Stimulated activated CD8-positive, alpha-beta memory T cell treated with anti-CD3 and anti-CD28 coated beads, Interleukin-7, amount 100 ng/mL, for 48 hours (primary cell): ENCODE data around the gene CROCC.
"Not testable (repeated sequence)": the region's sequence is repeated elsewhere in the genome, so short reads cannot be mapped to it uniquely, and the experiment has no call there.

Experiments
- DNase-seq, 2 donors: peaks; one replicate each; pipeline ENCODE4 v3.0.0-alpha.2; 2020; ENCODE audit warnings: low read depth in 1 of 2; ENCODE audit errors: extremely low read depth in 1 of 2

CROCC gene

DNA sequence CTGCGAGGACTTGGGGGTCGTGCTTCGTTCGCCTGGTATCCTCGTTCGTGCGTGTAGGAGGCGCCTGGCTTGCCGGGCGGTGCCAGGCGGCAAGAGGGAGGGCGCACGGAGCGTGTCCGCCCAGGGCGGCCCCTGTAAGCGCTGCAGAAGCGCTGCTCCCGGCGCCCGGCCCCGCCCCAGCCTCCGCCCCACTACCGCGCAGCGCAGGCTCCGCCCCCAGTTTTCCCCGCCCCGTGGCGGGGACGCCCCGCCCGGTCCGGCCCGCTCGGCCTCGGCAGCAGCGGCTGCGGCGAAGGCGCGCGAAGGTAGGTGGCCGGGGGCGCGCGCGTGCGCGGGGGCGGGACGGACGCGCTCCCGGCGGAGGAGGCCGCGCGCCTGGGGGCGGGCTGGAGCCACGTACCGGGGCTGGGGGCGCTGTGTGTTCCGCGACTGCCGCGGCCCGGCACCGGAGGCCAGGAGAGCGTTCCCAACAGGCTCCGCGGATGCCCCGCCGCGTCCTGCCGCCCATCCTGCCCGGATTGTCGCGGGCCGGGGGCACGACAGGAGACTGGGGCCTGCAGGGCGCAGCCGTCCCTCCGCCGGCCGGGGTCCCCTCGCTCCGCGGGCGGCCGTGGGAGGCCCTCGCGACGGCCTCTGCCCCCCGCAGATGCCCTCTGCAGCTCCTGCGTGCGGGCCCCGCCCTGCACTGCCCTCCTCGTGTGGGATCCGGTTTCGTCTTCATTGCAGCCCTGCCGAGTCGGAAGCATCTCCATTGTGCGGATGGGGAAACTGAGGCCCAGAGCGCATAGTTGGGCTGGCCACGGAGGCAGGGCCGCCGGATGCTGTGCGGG, 7.7 kb upstream of the CROCC start:
- peak; percentile 86 to 95 for DNase-seq

DNA sequence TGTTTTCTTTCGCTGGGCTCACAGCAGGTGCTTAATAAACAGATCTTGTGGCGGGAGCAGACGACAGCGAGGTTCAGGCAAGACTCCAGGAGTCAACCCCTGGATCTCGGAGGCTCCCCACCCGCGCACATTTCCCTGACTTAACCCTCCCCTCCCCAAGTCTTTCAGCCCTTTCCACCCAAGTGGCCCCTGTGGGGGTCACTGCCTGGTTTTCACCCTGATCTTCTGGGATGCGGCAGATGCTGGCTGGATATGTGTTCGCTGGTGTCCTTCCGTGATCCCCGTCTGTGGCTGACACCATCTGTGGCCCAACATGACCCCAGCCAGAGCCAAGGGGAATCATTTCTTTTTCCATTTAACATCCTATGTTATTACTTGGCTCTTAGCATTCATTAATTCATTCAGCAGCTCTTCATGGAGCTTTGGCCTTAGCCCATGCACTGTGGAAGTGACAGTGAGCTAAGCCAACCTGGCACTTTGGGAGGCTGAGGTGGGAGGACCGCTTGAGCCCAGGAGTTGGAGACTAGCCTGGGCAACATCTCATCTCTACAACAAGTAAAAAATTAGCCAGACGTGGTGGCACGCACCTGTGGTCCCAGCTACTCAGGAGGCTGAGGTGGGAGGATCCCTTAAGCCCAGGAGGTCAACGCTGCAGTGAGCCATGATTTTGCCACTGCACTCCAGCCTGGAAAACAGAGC, 6.7 kb upstream of the CROCC start:
- not testable (repeated sequence) for DNase-seq

DNA sequence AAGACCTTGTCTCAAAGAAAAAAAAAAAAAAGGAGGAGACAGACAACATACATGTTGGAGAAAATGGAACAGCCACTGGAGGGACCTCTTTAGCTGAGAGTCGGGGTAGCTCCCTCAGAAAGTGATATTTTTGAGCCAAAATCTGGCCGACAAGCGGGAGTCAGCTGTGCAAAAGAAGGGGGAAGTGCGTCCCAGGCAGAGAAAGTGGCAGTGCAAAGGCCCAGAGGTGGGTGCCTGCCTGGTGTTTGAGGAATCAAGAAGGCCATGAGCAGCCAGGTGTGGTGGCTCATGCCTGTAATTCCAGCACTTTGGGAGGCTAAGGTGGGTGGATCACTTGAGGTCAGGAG, 6.1 kb upstream of the CROCC start:
- DNase-seq = no peak

DNA sequence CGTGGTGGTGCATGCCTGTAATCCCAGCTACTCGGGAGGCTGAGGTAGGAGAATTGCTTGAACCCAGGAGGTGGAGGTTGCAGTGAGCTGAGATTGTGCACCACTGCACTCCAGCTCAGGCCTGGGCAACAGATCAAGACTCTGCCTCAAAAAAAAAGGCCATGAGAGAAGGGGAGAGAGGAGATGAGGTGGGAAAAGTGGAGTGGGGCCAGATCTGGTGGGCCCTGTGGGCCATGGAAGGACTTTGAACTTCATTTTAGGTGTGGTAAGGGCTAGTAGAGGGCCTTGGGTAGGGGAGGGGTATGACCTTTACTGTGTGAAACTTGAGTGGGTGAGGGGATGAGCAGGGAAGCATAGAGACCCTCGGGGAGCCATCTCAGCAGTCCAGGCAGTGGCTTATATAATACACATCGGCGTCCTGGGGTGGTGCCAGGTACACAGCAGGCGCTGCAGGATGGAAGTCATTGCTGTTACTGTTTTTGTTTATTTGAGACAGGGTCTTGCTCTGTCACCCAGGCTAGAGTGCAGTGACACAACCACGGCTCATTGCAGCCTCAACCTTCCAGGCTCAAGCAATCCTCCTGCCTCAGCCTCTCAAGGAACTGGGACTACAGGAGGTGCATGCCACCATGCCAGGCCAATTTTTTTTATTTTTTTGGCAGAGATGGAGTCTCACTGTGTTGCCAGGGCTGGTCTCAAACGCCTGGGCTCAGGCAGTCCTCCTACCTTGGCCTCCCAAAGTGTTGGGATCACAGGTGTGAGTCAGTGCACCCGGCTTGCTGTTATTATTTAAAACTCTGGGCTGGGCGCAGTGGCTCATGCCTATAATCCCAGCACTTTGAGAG, 5.5 kb upstream of the CROCC start:
- DNase-seq = not testable (repeated sequence)

DNA sequence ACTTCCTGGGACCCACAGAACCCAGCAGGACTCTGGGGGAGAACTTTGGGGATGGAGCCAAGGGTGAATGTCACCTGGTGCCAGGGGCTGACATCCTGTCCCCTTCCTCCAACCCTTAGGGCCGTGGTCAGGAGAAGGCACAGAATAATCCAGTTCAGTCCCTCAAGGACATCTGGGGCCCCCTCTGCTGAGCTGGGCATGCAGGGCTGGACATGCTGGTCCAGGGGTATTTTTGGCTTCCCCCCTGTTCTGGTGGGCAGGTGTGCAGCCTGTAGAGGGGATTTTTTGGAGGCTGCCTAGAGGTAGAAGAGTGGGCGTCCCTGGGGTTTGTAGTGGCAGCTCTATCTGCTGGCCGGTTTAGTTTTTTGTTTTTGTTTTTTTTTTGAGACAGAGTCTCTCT, 3.4 kb upstream of the CROCC start:
- DNase-seq = no peak

DNA sequence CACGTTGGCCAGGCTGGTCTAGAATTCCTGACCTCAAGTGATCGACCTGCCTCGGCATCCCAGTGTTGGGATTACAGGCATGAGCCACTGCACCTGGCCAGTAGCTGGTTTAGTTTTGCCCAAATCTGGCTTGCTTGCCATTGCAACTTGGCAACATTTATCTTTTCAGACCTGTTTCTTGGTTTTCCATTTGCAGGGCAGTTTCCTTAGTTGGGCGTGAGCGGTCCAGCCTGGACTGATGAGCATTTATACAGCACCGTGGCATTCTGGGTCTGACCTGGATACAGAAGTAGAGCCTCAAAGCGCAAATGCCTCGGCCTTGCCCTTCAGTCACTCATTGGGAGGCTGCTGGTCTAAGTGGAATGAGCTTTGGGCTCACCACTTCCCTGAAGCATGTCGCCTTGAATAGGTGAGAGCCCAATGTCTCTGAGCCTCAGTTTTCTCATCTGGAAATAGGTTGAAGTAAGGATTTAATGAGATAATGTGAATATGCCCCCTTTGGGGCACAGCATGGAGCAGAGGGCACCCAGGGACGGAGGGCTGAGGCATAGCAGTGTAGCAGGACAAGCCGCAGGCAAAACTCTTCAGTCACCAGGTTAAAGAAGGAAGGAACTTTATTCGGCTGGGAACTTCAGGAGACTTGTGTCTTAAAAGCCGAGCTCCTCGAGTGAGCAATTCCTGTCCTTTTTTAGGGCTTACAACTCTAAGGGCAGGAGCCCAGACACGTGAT, 2.6 kb upstream of the CROCC start:
- not testable (repeated sequence) for DNase-seq

DNA sequence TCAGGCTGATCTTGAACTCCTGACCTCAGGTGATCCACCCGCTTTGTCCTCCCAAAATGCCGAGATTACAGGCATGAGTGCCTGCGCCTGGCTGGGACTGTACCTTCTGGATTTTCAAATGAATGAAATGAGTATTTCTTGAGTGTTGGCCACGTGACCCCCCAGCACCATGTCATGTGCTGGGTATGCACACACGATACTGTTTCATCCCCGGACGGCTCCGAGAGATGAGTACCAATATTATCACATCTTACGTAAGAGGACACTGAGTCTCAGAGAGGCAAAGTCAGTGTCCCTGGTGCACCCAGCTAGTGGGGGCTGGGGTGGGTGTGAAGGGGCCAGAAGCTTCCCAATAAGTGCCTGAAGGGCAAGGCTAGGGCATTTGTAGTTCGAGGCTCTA, 780 bp upstream of the CROCC start:
- no peak for DNase-seq

DNA sequence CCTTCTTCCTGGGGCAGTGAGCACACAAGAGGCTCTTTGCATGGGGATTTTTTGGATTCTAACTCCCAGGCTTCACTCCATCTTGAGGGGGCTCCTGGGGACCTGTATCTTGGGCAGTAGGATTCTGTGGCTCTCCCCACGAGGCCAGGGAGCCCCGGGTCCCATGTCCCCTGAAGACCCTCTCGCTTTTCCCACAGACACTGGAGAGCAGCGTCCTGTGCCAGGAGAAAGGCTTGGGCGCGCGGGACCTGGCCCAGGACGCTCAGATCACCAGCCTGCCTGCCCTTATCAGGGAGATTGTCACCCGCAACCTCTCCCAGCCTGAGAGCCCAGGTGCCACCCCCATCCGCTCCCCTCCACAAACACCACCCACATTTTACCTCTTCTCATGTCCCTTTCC, 735 bp downstream of the CROCC start:
- DNase-seq = no peak

DNA sequence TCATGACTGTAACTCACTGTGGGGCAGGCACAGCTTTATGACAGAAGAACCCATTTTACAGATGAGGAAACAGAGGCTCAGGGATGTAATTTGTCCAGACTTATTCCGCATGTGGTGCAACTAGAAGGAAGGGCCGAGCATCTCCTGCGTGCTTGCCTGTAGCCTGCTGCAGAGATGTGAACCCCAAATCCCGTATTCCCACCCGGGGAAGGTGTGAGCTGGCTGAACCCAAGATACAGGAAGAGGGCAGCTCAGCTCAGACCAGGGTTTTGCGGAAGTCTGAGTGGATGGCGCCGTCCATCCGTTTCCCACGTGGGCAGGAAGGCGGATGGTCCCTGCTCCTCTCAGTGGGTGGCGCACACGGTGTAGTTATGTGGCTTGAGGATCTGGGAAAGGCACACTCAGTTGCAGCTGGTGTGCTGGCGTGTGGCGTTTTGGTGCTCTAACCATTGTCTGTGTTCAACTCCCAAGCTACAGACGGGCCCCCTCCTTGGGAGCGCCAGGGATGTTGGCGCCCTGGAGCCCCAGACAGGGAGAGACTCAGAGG, 1.2 kb downstream of the CROCC start:
- no peak for DNase-seq

DNA sequence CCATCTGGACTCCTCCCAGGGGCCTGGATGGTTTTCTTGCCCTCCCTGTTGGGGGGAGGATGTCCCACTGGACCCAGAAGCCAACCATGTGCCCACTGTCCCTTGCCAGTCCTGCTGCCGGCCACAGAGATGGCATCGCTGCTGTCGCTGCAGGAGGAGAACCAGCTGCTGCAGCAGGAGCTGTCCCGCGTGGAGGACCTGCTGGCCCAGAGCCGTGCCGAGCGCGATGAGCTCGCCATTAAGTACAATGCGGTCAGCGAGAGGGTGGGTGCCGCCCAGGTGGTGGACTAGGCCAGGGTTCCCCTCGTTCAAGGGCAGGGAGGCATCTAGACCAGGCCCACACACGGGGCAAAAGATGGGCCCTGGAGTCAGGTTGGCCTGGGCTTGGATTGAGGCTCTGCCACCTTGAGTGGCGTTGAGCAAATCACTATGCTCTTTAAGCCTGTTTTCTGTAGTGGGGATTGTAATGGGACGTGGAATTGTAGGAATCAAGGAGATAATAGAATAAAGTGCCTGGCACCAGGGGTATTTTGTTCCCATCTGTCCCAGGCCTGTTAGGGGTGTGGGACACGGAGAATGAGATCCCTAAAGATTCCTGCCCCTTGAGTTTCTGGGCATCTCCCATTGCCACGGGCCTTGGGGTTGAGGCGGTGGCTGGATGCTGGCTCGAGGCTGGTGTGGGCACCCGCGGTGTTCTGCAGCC, 2.6 kb downstream of the CROCC start:
- DNase-seq = no peak

DNA sequence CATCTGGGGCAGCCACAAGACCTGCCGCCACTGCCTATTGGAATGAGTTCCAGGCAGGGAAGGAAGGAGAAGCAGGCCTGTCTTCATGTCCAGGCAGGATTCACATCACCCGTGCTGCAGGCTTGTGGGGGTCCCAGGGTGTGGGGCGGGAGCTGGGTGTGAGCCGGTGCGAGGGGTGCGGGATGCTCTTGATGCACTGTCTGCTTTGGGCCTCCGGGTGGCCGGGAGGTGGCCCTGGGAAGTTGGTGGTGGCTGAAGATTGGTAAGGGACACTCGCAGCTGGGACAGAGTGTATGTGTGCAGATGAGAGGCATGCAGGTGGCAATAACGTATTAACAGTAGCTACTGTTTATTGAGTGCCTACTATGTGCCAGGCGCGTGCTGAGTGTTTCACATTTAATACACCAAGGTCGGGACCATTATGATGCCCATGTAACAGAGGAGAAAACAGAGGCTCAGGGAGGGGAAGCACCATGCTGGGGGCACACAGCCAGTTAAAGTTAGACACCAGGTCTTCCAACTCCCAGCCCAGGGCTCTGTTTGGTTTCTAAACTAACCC, 3.3 kb downstream of the CROCC start:
- DNase-seq = no peak

DNA sequence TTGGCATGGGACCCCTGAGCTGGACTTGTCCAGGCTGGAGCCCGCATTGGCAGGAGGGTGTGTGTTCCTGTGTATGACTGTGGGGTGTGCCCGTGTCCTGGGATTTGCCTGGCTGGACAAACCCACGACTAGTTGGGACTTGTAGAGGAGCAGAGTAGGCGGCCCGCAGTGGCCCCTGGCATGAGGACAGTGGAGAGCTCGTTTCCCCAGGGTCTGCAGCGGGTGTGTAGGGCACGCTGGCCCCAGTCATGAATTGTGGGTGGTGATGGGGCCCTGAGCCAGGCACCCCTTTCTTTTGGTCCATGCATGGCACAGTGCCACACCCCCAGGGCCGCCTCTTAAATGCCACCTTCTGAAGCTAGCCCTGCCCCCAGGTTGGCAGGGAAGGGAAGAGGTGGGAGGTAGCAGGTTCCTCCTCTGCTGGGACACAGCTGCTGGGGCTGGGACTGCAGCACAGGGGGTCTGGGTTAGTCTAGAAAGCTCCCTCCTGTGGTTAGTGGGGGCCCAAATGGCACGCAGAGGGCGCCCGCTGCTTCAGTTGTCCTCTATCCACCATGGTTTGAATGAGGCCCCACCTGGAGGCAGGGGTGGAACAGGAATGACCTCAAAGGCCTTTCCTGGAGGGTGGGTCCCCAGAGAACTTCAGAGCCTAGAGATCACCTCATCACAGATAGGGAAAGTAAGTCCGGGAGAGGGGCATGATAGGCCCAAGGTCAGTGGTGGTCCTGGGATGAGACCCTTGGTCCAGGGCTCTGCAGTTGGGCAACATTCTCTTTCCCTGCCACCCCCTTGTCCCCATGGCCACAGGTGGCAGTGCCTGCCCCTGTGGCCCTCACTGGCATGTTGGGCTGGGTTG, 4.1 kb downstream of the CROCC start:
- DNase-seq = no peak

DNA sequence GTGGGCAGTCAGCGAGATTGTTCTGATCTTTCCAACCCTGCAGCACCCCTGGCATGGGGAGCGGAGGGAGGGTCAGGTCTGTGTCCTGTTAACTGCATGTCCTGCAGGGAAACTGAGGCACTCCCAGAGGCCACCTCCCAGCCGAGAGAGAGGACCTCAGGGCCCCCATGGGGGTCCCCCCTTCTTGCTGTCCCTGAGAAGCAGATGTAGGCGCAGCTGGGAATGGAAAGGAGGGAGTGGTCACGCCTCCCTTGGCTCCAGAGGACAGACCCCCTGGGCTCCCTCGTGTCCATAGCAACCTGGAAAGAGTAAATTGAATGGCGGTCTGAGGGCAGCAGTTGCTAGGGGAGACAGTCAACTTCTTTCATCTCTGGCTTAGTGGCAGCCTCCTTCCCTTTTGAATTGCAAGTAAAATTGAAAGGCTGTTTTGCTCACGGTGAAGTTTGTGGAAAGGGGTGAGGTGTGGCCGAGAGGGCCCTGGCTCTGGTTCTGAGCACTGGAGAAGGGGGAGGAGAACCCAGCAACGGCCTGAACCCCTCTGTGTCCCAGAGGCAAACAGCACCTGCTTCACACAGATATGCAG, 4.9 kb downstream of the CROCC start:
- DNase-seq = no peak

DNA sequence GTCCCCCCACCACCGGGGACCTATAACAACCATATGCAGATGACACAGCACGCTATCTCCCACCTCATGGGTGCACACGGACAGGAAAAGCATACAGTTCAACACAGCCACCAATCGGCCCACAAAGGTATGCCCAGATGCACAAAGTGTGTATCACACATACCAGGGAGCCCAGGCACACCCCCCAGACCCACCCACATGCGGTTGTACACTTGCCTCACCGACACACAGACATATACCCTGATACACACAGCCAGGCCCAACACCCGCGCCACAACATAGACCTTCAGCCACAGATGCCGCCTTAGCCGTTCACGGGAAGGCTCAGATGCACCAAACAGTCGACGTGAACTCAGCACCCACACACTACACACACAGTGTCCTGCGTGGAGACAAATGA, 5.5 kb downstream of the CROCC start:
- no peak for DNase-seq

DNA sequence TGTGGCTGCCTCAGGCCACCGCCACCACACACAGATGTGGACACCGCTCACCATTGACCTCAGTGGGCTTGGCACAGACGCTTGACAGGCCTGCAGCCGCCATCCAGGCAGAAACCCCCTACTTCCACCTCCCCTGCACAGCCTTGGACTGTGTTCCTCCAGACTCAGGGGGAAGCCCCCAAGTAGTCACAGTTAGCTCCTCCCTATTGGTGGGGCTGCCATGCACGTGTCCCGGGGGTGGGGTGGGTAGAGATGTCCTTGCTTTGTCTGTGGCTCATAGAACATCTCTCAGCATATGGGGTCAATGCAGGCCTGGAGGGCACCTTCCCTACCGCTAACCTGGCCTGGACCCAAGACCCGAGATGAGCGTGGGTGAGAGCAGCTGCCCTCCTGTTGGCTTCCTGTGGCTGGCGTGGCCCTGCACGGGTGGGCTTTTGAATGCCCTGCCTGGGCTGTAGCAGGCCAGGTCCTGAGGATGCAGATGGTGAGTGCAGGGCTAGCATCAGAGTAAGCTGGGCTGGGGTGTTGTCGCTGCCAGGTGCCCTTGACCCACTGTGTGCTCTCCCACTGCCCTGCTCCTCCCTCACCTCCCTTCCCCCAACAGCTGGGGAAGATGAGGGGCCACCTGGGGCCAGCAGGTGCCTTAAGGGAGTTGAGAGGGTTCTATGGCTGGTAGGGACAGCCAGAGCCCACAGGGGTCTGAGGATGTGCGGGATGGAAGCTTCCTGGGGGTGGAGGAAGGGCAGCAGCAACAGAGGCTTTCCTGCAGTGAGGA, 6.2 kb downstream of the CROCC start:
- DNase-seq = no peak

DNA sequence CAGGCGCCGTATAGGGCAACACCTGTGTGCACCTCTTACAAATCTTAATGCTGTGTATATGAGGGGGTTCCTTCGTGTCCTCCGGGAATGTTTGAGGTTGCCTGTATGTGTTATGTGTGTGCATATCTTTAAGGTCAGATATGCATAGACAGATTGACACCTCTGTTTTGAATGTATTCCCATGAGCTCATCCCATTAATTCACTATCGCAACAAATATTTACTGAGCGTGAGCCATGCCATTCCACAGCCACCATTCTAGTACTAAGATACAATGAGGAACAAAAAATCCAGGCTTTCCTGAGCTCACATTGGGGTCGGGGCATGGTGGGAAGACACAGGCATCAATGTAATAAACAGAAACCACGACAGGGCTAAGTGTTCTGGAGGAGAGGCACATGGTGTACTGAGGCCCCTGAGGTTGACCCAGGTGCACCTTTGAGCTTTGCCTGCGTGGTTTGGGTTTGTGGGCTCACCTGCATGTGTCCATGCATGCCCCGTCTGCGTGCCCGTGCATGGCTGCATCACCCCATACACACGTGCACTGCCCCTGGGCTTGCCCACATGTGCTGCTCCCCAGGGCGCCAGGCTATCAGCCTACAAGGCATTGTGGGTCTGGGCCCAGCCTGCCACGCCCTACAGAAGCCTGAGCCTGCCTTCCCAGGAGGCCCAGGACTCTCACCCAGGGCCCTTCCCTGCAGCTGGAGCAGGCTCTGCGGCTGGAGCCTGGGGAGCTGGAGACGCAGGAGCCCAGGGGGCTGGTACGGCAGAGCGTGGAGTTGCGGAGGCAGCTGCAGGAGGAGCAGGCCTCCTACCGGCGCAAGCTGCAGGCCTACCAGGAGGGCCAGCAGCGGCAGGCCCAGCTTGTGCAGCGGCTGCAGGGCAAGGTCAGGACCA, 7.7 kb downstream of the CROCC start:
- DNase-seq = not testable (repeated sequence)
